OCI-LY1 (cell line): ENCODE measurements around the gene MROH2A.

Source experiments
- CTCF ChIP-seq: fragments of 200-600 bp; sonication (generic), shearing (Covaris generic); IDR thresholded peaks from 2 replicates; pipeline ENCODE4 v1.5.1; 2017; ENCODE audit warnings: mild to moderate bottlenecking, antibody characterized with exemption, low read length, moderate library complexity, mixed read lengths
- EZH2 ChIP-seq: fragments of 200-600 bp; sonication (generic), shearing (Covaris generic); IDR thresholded peaks from 2 replicates; pipeline ENCODE4 v1.8.0; 2017; ENCODE audit warnings: borderline replicate concordance, mixed run types, mild to moderate bottlenecking, antibody characterized with exemption, low read length, moderate library complexity, mixed read lengths

- TF ChIP-seq CTCF (no peak), EZH2 (no peak)
Observed at GRCh38 chr2:233818639-233819621, 40.8 kb downstream of the MROH2A start.
